ENCODE data around the gene CDC42SE2.

DNA sequence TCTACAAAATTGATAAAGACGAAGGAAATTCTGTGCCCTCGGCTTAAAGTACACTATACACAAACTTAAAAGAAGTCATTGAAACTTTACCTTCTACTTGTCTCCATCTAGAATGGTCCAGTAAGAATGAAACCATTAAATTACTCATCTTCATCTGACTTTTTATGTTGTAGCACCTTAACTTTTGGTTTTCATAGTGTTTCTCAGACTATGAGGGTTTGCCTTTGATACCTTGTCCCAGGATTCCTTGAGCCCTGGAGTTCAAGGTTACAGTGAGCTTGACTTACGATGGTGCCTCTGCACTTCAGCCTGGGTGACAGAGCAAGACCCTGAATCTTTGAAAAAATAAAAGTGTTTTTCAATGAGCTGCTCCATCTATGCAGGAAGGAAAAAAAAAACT is 132.2 kb downstream of the CDC42SE2 start:
- TF ChIP-seq, protein P1, sequence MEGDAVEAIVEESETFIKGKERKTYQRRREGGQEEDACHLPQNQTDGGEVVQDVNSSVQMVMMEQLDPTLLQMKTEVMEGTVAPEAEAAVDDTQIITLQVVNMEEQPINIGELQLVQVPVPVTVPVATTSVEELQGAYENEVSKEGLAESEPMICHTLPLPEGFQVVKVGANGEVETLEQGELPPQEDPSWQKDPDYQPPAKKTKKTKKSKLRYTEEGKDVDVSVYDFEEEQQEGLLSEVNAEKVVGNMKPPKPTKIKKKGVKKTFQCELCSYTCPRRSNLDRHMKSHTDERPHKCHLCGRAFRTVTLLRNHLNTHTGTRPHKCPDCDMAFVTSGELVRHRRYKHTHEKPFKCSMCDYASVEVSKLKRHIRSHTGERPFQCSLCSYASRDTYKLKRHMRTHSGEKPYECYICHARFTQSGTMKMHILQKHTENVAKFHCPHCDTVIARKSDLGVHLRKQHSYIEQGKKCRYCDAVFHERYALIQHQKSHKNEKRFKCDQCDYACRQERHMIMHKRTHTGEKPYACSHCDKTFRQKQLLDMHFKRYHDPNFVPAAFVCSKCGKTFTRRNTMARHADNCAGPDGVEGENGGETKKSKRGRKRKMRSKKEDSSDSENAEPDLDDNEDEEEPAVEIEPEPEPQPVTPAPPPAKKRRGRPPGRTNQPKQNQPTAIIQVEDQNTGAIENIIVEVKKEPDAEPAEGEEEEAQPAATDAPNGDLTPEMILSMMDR (IDR thresholded peaks at IDR 0.05), result no peak
- TF ChIP-seq POLR2A (IDR thresholded peaks at IDR 0.05), result no peak

Data from esophagus squamous epithelium (tissue), 4 donors.